SK-N-SH (cell line): Measurements from ENCODE around the gene LTC4S. TPM values are rescaled to one million over a fixed set of nuclear protein-coding genes. Genes with fewer than 3 reads are reported as not detected.

Source experiments
- CTCF ChIA-PET: fragments of 300-600, 350-600 bp; formaldehyde crosslinking; extraction: SDS; loops from one replicate; lab custom pipeline; 2021; lab: Yijun Ruan, JAX
- POLR2A ChIA-PET: fragments of 350-600 bp; sonication (Branson Sonifier 250); formaldehyde crosslinking; extraction: SDS; loops from one replicate; lab custom pipeline; 2020; ENCODE audit warnings: antibody characterized with exemption, inconsistent platforms; lab: Yijun Ruan, JAX
- DNase-seq: peaks from one replicate; pipeline ENCODE4 v3.0.0; 2012
- H2AFZ ChIP-seq: fragments of 200-600 bp; sonication (generic); 2 replicates; pipeline ENCODE4 v1.8.1; 2016; ENCODE audit warnings: antibody characterized with exemption, mild to moderate bottlenecking, low read depth
- H3F3A ChIP-seq: fragments of 200-600 bp; sonication (generic); replicated peaks from 2 replicates; pipeline ENCODE3; 2016; ENCODE audit warnings: antibody characterized with exemption, mild to moderate bottlenecking; ENCODE audit not compliant: insufficient read depth
- H3K27ac ChIP-seq, 2 experiments: fragments of 200-500 bp in 1 of 2; fragments of 200-600 bp in 1 of 2; sonication (Bioruptor generic) in 1 of 2; sonication (generic), shearing (Covaris generic) in 1 of 2; 2 replicates each; pipeline versions ENCODE4 v1.5.1 to v1.6.1; 2014 to 2016; ENCODE audit warnings: low read depth in 2 of 2, inconsistent platforms in 1 of 2, low read length in 1 of 2, mild to moderate bottlenecking in 1 of 2, mixed read lengths in 1 of 2
- H3K27me3 ChIP-seq: fragments of 200-600 bp; sonication (generic), shearing (Covaris generic); 2 replicates; pipeline ENCODE4 v1.6.1; 2016; ENCODE audit warnings: mixed run types; ENCODE audit not compliant: insufficient read depth
- H3K36me3 ChIP-seq, 2 experiments: fragments of 200-500 bp in 1 of 2; fragments of 200-600 bp in 1 of 2; sonication (Bioruptor generic) in 1 of 2; sonication (generic) in 1 of 2; replicated peaks in 1 of 2; 2 replicates each; pipeline versions ENCODE3 to v1.5.1; 2014 to 2016; ENCODE audit warnings: low read length in 1 of 2, mild to moderate bottlenecking in 1 of 2; ENCODE audit not compliant: insufficient read depth in 2 of 2, control insufficient read depth in 1 of 2
- H3K4me1 ChIP-seq, 2 experiments: fragments of 200-500 bp in 1 of 2; fragments of 200-600 bp in 1 of 2; sonication (Bioruptor generic) in 1 of 2; sonication (generic), shearing (Covaris generic) in 1 of 2; 2 replicates each; pipeline versions ENCODE4 v1.5.1 to v1.6.1; 2014 to 2016; ENCODE audit warnings: low read depth in 1 of 2, low read length in 1 of 2, mixed run types in 1 of 2; ENCODE audit not compliant: insufficient read depth in 2 of 2, control insufficient read depth in 1 of 2
- H3K4me2 ChIP-seq: fragments of 200-600 bp; sonication (generic), shearing (Covaris generic); 2 replicates; pipeline ENCODE4 v1.6.1; 2017; ENCODE audit warnings: mixed run types
- H3K4me3 ChIP-seq, 2 experiments: fragments of 200-500 bp in 1 of 2; fragments of 200-600 bp in 1 of 2; sonication (Bioruptor generic) in 1 of 2; sonication (generic), shearing (Covaris generic) in 1 of 2; 2 replicates each; pipeline versions ENCODE4 v1.5.1 to v1.8.1; 2014 to 2016; ENCODE audit warnings: low read depth in 2 of 2, inconsistent platforms in 1 of 2, low read length in 1 of 2, mild to moderate bottlenecking in 1 of 2, mixed read lengths in 1 of 2, moderate library complexity in 1 of 2
- H3K79me2 ChIP-seq: fragments of 200-600 bp; sonication (generic); 2 replicates; pipeline ENCODE4 v1.8.1; 2017; ENCODE audit warnings: mild to moderate bottlenecking; ENCODE audit not compliant: insufficient read depth
- H3K9ac ChIP-seq: fragments of 200-600 bp; sonication (generic); 2 replicates; pipeline ENCODE4 v1.6.1; 2017; ENCODE audit warnings: mixed run types
- H3K9me2 ChIP-seq: fragments of 200-600 bp; sonication (generic); 2 replicates; pipeline ENCODE4 v1.6.1; 2017; ENCODE audit warnings: mixed run types
- H3K9me3 ChIP-seq: fragments of 200-600 bp; sonication (generic); 2 replicates; pipeline ENCODE4 v1.6.1; 2017; ENCODE audit warnings: mixed run types, mild to moderate bottlenecking, moderate library complexity
- H4K20me1 ChIP-seq: fragments of 200-600 bp; sonication (generic); 2 replicates; pipeline ENCODE4 v1.6.1; 2017; ENCODE audit warnings: mild to moderate bottlenecking, mixed run types; ENCODE audit not compliant: insufficient read depth
- ELF1 ChIP-seq: IDR thresholded peaks from 2 replicates; pipeline ENCODE4 v1.4.0; 2012
- EZH2phosphoT487 ChIP-seq: fragments of 200-600 bp; sonication (generic); IDR thresholded peaks from 2 replicates; pipeline ENCODE4 v1.6.1; 2017; ENCODE audit warnings: low read depth, mixed run types, mild to moderate bottlenecking, antibody characterized with exemption, moderate library complexity, borderline replicate concordance
- FOSL2 ChIP-seq: IDR thresholded peaks from 2 replicates; pipeline ENCODE4 v1.4.0; 2012; ENCODE audit warnings: low read depth, mild to moderate bottlenecking, moderate library complexity, borderline replicate concordance
- IRF3 ChIP-seq: fragments of 150-350 bp; IDR thresholded peaks from 2 replicates; pipeline ENCODE4 v1.6.1; 2016; ENCODE audit warnings: mild to moderate bottlenecking, low read depth, low read length
- NFIC ChIP-seq: IDR thresholded peaks from 2 replicates; pipeline ENCODE4 v1.4.0; 2012; ENCODE audit warnings: borderline replicate concordance
- NRF1 ChIP-seq: IDR thresholded peaks from 2 replicates; pipeline ENCODE4 v1.6.1; 2012; ENCODE audit warnings: low read depth, mild to moderate bottlenecking, low read length
- POLR2AphosphoS5 ChIP-seq: IDR thresholded peaks from 2 replicates; pipeline ENCODE4 v1.6.1; 2012; ENCODE audit warnings: low read depth, low read length
- RAD21 ChIP-seq: IDR thresholded peaks from 2 replicates; pipeline ENCODE4 v1.6.1; 2012; ENCODE audit warnings: mild to moderate bottlenecking, low read length
- RCOR1 ChIP-seq: fragments of 150-350 bp; IDR thresholded peaks from 2 replicates; pipeline ENCODE4 v1.6.1; 2017; ENCODE audit warnings: antibody characterized with exemption, low read length
- RFX5 ChIP-seq: IDR thresholded peaks from 2 replicates; pipeline ENCODE4 v1.6.1; 2012; ENCODE audit warnings: mild to moderate bottlenecking, improper control_type of control experiment, low read length
- RXRA ChIP-seq: IDR thresholded peaks from 2 replicates; pipeline ENCODE4 v1.4.0; 2012; ENCODE audit warnings: low read depth, mild to moderate bottlenecking, borderline replicate concordance
- SIN3A ChIP-seq: IDR thresholded peaks from 2 replicates; pipeline ENCODE4 v1.6.1; 2012; ENCODE audit warnings: low read depth, mild to moderate bottlenecking, low read length, moderate library complexity, borderline replicate concordance
- SMC3 ChIP-seq: IDR thresholded peaks from 2 replicates; pipeline ENCODE4 v1.6.1; 2012; ENCODE audit warnings: low read depth, low read length, improper control_type of control experiment
- TAF1 ChIP-seq: IDR thresholded peaks from 2 replicates; pipeline ENCODE4 v1.6.1; 2012; ENCODE audit warnings: low read depth, mild to moderate bottlenecking, low read length, moderate library complexity, borderline replicate concordance
- TEAD4 ChIP-seq: IDR thresholded peaks from 2 replicates; pipeline ENCODE4 v1.4.0; 2012; ENCODE audit warnings: mild to moderate bottlenecking, borderline replicate concordance; ENCODE audit not compliant: insufficient read depth
- USF1 ChIP-seq: IDR thresholded peaks from 2 replicates; pipeline ENCODE4 v1.4.0; 2012; ENCODE audit warnings: low read depth, borderline replicate concordance
- ZBTB33 ChIP-seq: IDR thresholded peaks from 2 replicates; pipeline ENCODE4 v1.4.0; 2012; ENCODE audit warnings: low read depth, borderline replicate concordance
- whole genome bisulfite sequencing: methylation state at CpG from one replicate; pipeline ENCODE4 v1.1.6; 2017; ENCODE audit warnings: low lambda C conversion rate; 5-methylcytosine and 5-hydroxymethylcytosine counted together
- polyA plus RNA-seq, 3 experiments: library from polyadenylated mRNA; depleted of rRNA; stranded (reverse); fragments of >200 nt; gene quantifications; 2 replicates each; pipeline ENCODE4 v1.2.3, GENCODE V29; 2012
- TF ChIP-seq, protein P1 (sequence below): IDR thresholded peaks from 2 replicates; pipeline ENCODE4 v1.4.0; 2012; ENCODE audit warnings: low read depth
- TF ChIP-seq, protein P2 (sequence below): fragments of 200-600 bp; sonication (generic); IDR thresholded peaks from 2 replicates; pipeline ENCODE4 v1.6.1; 2017; ENCODE audit warnings: antibody characterized with exemption, mild to moderate bottlenecking, moderate library complexity

The LTC4S gene
- polyA plus RNA-seq, 1 of the 3 experiments (the other 2 are of a cell fraction) = 0.43 TPM

- H3K9ac ChIP-seq = peak overlapping the region; percentile 44; the same call in 1 of the 2 replicates
- DNase-seq = peak; percentile 73
- H2AFZ ChIP-seq = no peak overlapping the region
- 45% methylated on average over 10 of the region's 53 CpGs for WGBS
- peaks cover 0 to 29% of the 10 kb centered on the region in 2 experiments for H3K36me3 ChIP-seq
- H3K4me3 ChIP-seq = peak overlapping the region; percentile 57 to 59
- peaks cover 4% of the 10 kb centered on the region for H3F3A ChIP-seq
- no peaks in the 10 kb centered on the region for H3K9me2 ChIP-seq
- no peak overlapping the region for H3K27ac ChIP-seq
- TF ChIP-seq IRF3 = no peak
- TF ChIP-seq, protein P1, sequence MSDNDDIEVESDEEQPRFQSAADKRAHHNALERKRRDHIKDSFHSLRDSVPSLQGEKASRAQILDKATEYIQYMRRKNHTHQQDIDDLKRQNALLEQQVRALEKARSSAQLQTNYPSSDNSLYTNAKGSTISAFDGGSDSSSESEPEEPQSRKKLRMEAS = no peak
- no peak for TF ChIP-seq NRF1
- TF ChIP-seq ZBTB33 = no peak
- no peak for TF ChIP-seq SMC3
- no peak for TF ChIP-seq RFX5
- no peak for TF ChIP-seq RCOR1
- TF ChIP-seq, protein P2, sequence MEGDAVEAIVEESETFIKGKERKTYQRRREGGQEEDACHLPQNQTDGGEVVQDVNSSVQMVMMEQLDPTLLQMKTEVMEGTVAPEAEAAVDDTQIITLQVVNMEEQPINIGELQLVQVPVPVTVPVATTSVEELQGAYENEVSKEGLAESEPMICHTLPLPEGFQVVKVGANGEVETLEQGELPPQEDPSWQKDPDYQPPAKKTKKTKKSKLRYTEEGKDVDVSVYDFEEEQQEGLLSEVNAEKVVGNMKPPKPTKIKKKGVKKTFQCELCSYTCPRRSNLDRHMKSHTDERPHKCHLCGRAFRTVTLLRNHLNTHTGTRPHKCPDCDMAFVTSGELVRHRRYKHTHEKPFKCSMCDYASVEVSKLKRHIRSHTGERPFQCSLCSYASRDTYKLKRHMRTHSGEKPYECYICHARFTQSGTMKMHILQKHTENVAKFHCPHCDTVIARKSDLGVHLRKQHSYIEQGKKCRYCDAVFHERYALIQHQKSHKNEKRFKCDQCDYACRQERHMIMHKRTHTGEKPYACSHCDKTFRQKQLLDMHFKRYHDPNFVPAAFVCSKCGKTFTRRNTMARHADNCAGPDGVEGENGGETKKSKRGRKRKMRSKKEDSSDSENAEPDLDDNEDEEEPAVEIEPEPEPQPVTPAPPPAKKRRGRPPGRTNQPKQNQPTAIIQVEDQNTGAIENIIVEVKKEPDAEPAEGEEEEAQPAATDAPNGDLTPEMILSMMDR = no peak
- no peak for TF ChIP-seq FOSL2
- no peak for TF ChIP-seq RAD21
- TF ChIP-seq TAF1 = no peak
- TF ChIP-seq EZH2phosphoT487 = no peak
- no peak for TF ChIP-seq USF1
- TF ChIP-seq RXRA = no peak
- TF ChIP-seq POLR2AphosphoS5 = no peak
- TF ChIP-seq TEAD4 = no peak
- no peak for TF ChIP-seq ELF1
- no peak for TF ChIP-seq NFIC
- TF ChIP-seq SIN3A = no peak
- peaks cover 0 to 14% of the 10 kb centered on the region in 2 experiments; a peak in 1 of 4 replicates for H3K4me1 ChIP-seq
- POLR2A ChIA-PET = no interaction called here
- H3K27me3 ChIP-seq = no peaks in the 10 kb centered on the region
- no peaks in the 10 kb centered on the region for H4K20me1 ChIP-seq
- CTCF ChIA-PET = interaction anchor here (1.0 to 8.3 kb wide), 13 partner anchors 10 to 157 kb away, joined by 3 to 67 read pairs (median 5); partner anchors contain the start of gene MGAT4B
- H3K4me2 ChIP-seq = peak overlapping the region; percentile 83
- H3K9me3 ChIP-seq = no peaks in the 10 kb centered on the region
- H3K79me2 ChIP-seq = no peaks in the 10 kb centered on the region
These were observed 1.5 kb downstream of the LTC4S start for GRCh38 chr5:179795049-179795862.
